GM18499 (cell line): Measurements from ENCODE around the gene ATRIP.

Source experiments
- ATAC-seq: cut with Tn5 transposase; IDR thresholded peaks from one replicate; pipeline ENCODE4 v1.9.1; 2021; ENCODE audit warnings: moderate number of reproducible peaks; ENCODE audit not compliant: insufficient read depth, unreplicated experiment

Gene ATRIP

GRCh38 chr3:48422681-48423080, 23.9 kb upstream of the ATRIP start:
- no peak for ATAC-seq

- no peak for ATAC-seq
Observed at GRCh38 chr3:48423241-48423882, 23.2 kb upstream of the ATRIP start.

- ATAC-seq = no peak
Observed at GRCh38 chr3:48423883-48424695, 22.4 kb upstream of the ATRIP start.

- ATAC-seq = no peak
Observed at GRCh38 chr3:48425281-48425812, 21.2 kb upstream of the ATRIP start.

GRCh38 chr3:48426401-48426909, 20.1 kb upstream of the ATRIP start:
- ATAC-seq = no peak

GRCh38 chr3:48426944-48427629, 19.4 kb upstream of the ATRIP start:
- no peak for ATAC-seq

GRCh38 chr3:48427630-48427962, 18.9 kb upstream of the ATRIP start:
- no peak for ATAC-seq

- ATAC-seq = no peak
Observed at GRCh38 chr3:48428088-48428571, 18.4 kb upstream of the ATRIP start.

- no peak for ATAC-seq
Observed at GRCh38 chr3:48428572-48429316, 17.8 kb upstream of the ATRIP start.

GRCh38 chr3:48429317-48429959, 17.1 kb upstream of the ATRIP start:
- ATAC-seq = no peak

GRCh38 chr3:48429960-48430707, 16.4 kb upstream of the ATRIP start, which contains the start of gene PLXNB1:
PLXNB1 (minus strand) TSS chr3:48430086; CDS start chr3:48424611, 5,475 bp downstream.
- no peak for ATAC-seq

- ATAC-seq = no peak
Observed at GRCh38 chr3:48430708-48431101, 15.8 kb upstream of the ATRIP start.

GRCh38 chr3:48431224-48432029, 15.1 kb upstream of the ATRIP start:
- ATAC-seq = no peak

GRCh38 chr3:48432411-48433371, 13.8 kb upstream of the ATRIP start:
- no peak for ATAC-seq

- no peak for ATAC-seq
Observed at GRCh38 chr3:48433472-48434118, 12.9 kb upstream of the ATRIP start.

- ATAC-seq = no peak
Observed at GRCh38 chr3:48434591-48435222, 11.8 kb upstream of the ATRIP start.
